ENCODE results near the gene SLC9A1.

SLC9A1 gene

GRCh38 chr1:27098431-27099134, 56.3 kb downstream of the SLC9A1 start:
- Histone ChIP-seq H3K27ac (ENCODE audit: low read length) (no peak overlapping the region), H4K20me1 (ENCODE audit: insufficient read depth, low read length) (0 out of 2 replicates have a peak, but pooled peaks cover 5% of the 10 kb centered on the region), H3K4me1 (ENCODE audit: insufficient read depth, low read length) (no peaks in the 10 kb centered on the region; the same call in 1 of the 2 replicates), H2AFZ (ENCODE audit: low read depth, low read length) (no peak overlapping the region), H3K9me3 (ENCODE audit: insufficient read depth, low read length, severe bottlenecking) (no peaks in the 10 kb centered on the region), H3K9ac (ENCODE audit: low read depth, low read length) (no peak overlapping the region), H3K4me3 (ENCODE audit: low read depth in 1 of 2, low read length in 2 of 2) (no peak overlapping the region), H3K79me2 (ENCODE audit: insufficient read depth, low read length) (no peaks in the 10 kb centered on the region), H3K27me3 (ENCODE audit: insufficient read depth, low read length, poor library complexity) (no peaks in the 10 kb centered on the region), H3K36me3 (ENCODE audit: insufficient read depth, low read length) (peaks cover 18% of the 10 kb centered on the region), H3K4me2 (ENCODE audit: insufficient read depth, low read length) (no peak overlapping the region)
- DNase-seq (no peak), ATAC-seq (ENCODE audit: insufficient read depth, low read depth) (no peak)
- TF ChIP-seq CTCF (IDR thresholded peaks at IDR 0.05; ENCODE audit: borderline replicate concordance, extremely low read depth, low read length, poor library complexity, severe bottlenecking) (no peak), EZH2 (IDR thresholded peaks at IDR 0.05; ENCODE audit: borderline replicate concordance, low read depth, low read length, severe bottlenecking) (no peak)

- DNase-seq, result peak; percentile 74
- Histone ChIP-seq H2AFZ (ENCODE audit: low read depth, low read length) (no peak overlapping the region), H3K79me2 (ENCODE audit: insufficient read depth, low read length) (no peaks in the 10 kb centered on the region), H3K27ac (ENCODE audit: low read length) (no peak overlapping the region), H3K4me2 (ENCODE audit: insufficient read depth, low read length) (no peak overlapping the region), H3K4me3 (ENCODE audit: low read depth in 1 of 2, low read length in 2 of 2) (no peak overlapping the region), H3K36me3 (ENCODE audit: insufficient read depth, low read length) (peaks cover 9% of the 10 kb centered on the region; the same call in 1 of the 2 replicates), H3K9me3 (ENCODE audit: insufficient read depth, low read length, severe bottlenecking) (no peaks in the 10 kb centered on the region), H3K9ac (ENCODE audit: low read depth, low read length) (no peak overlapping the region), H3K27me3 (ENCODE audit: insufficient read depth, low read length, poor library complexity) (no peaks in the 10 kb centered on the region), H4K20me1 (ENCODE audit: insufficient read depth, low read length) (0 out of 2 replicates have a peak, but pooled peaks cover under 1% of the 10 kb centered on the region), H3K4me1 (ENCODE audit: insufficient read depth, low read length) (no peaks in the 10 kb centered on the region; the same call in 1 of the 2 replicates)
- TF ChIP-seq CTCF (IDR thresholded peaks at IDR 0.05; ENCODE audit: borderline replicate concordance, extremely low read depth, low read length, poor library complexity, severe bottlenecking) (peak; percentile 94), EZH2 (IDR thresholded peaks at IDR 0.05; ENCODE audit: borderline replicate concordance, low read depth, low read length, severe bottlenecking) (no peak)
- ATAC-seq (ENCODE audit: insufficient read depth, low read depth), result peak; percentile 94
Observed at GRCh38 chr1:27097484-27097917, 57.4 kb downstream of the SLC9A1 start.

GRCh38 chr1:27095576-27095975, 59.3 kb downstream of the SLC9A1 start:
- no peaks in the 10 kb centered on the region; the same call in 1 of the 2 replicates for H3K4me1 ChIP-seq (ENCODE audit: insufficient read depth, low read length)
- ATAC-seq (ENCODE audit: insufficient read depth, low read depth), result no peak

More at GRCh38 chr1:27095576-27095975, 59.3 kb downstream of the SLC9A1 start:
- Histone ChIP-seq H3K9ac (ENCODE audit: low read depth, low read length) (no peak overlapping the region), H4K20me1 (ENCODE audit: insufficient read depth, low read length) (no peaks in the 10 kb centered on the region), H3K27me3 (ENCODE audit: insufficient read depth, low read length, poor library complexity) (no peaks in the 10 kb centered on the region), H3K36me3 (ENCODE audit: insufficient read depth, low read length) (peaks cover 3% of the 10 kb centered on the region; the same call in 1 of the 2 replicates), H3K4me2 (ENCODE audit: insufficient read depth, low read length) (no peak overlapping the region), H3K4me3 (ENCODE audit: low read depth in 1 of 2, low read length in 2 of 2) (no peak overlapping the region), H3K27ac (ENCODE audit: low read length) (no peak overlapping the region), H3K9me3 (ENCODE audit: insufficient read depth, low read length, severe bottlenecking) (no peaks in the 10 kb centered on the region), H2AFZ (ENCODE audit: low read depth, low read length) (no peak overlapping the region), H3K79me2 (ENCODE audit: insufficient read depth, low read length) (no peaks in the 10 kb centered on the region)
- TF ChIP-seq EZH2 (IDR thresholded peaks at IDR 0.05; ENCODE audit: borderline replicate concordance, low read depth, low read length, severe bottlenecking) (no peak), CTCF (IDR thresholded peaks at IDR 0.05; ENCODE audit: borderline replicate concordance, extremely low read depth, low read length, poor library complexity, severe bottlenecking) (no peak)
- DNase-seq, result no peak

Measured in DND-41 (cell line).